Hepatocyte (in vitro differentiated cells): ENCODE results near the gene MRPL39.

Experiments
- EZH2 ChIP-seq: fragments of 200-600 bp; sonication (generic); IDR thresholded peaks from 2 replicates; pipeline ENCODE4 v1.6.1; 2016; ENCODE audit warnings: antibody characterized with exemption, mild to moderate bottlenecking, borderline replicate concordance
- EZH2phosphoT487 ChIP-seq: fragments of 200-600 bp; sonication (generic); IDR thresholded peaks from one replicate; pipeline ENCODE4 v1.6.1; 2018; ENCODE audit warnings: antibody characterized with exemption, mild to moderate bottlenecking, low read depth, moderate library complexity; ENCODE audit not compliant: unreplicated experiment, severe bottlenecking
- TF ChIP-seq, protein P1 (sequence below): fragments of 200-600 bp; sonication (generic); IDR thresholded peaks from 2 replicates; pipeline ENCODE4 v1.5.1; 2016; ENCODE audit warnings: antibody characterized with exemption, mild to moderate bottlenecking; ENCODE audit not compliant: poor library complexity

DNA sequence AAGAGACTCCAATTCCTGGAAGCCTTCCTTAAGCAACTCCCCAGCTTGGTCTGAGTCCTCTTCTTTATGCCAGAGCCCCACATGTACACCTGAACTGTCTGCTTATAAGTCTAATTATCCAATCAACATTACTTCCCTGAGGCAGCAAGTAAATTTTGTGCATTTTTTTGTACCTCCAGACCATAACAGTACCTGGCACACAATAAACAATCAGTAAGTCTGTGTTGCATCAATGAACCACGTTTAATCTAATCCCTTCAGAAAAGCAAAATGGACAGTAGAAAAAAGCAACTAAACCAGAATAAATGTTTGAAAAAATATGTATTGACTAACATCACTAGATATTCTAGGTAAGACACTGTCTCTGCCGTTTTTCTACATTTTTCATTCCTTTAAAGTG, 20.5 kb downstream of the MRPL39 start:
- TF ChIP-seq, protein P1, sequence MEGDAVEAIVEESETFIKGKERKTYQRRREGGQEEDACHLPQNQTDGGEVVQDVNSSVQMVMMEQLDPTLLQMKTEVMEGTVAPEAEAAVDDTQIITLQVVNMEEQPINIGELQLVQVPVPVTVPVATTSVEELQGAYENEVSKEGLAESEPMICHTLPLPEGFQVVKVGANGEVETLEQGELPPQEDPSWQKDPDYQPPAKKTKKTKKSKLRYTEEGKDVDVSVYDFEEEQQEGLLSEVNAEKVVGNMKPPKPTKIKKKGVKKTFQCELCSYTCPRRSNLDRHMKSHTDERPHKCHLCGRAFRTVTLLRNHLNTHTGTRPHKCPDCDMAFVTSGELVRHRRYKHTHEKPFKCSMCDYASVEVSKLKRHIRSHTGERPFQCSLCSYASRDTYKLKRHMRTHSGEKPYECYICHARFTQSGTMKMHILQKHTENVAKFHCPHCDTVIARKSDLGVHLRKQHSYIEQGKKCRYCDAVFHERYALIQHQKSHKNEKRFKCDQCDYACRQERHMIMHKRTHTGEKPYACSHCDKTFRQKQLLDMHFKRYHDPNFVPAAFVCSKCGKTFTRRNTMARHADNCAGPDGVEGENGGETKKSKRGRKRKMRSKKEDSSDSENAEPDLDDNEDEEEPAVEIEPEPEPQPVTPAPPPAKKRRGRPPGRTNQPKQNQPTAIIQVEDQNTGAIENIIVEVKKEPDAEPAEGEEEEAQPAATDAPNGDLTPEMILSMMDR, result no peak
- TF ChIP-seq EZH2phosphoT487 (no peak), EZH2 (no peak)
